Mesenteric fat pad (tissue), 1 donor: ENCODE data around the gene LGMN. TPM values are rescaled to one million over a fixed set of nuclear protein-coding genes. Genes with fewer than 3 reads are reported as not detected.
"Not testable (repeated sequence)": the region's sequence is repeated elsewhere in the genome, so short reads cannot be mapped to it uniquely, and the experiment has no call there.

ENCODE experiments used
- DNase-seq: peaks from one replicate; pipeline ENCODE4 v3.0.0-alpha.2; 2020; ENCODE audit warnings: low spot score
- total RNA-seq: library from RNA; stranded (reverse); fragmentation: NEBNext Ultra II Directional; extraction: Animal tissue kit (Norgen Biotek cat#: 25700); gene quantifications from one replicate; pipeline ENCODE4 v1.2.1, GENCODE V29; 2021
- donor health status: DM: yes; HTN: yes; CAD: no.

The LGMN gene
- total RNA-seq, 1 donor from 2014 or later = 150 TPM

- DNase-seq = no peak
These were observed 19.6 kb downstream of the LGMN start for GRCh38 chr14:92728759-92729364.

GRCh38 chr14:92726933-92727262 is 21.5 kb downstream of the LGMN start:
- DNase-seq = no peak

GRCh38 chr14:92726135-92726932 is 22.1 kb downstream of the LGMN start:
- DNase-seq = no peak

- no peak for DNase-seq
These were observed 23.7 kb downstream of the LGMN start for GRCh38 chr14:92724516-92725340.

- DNase-seq = no peak
These were observed 28.5 kb downstream of the LGMN start for GRCh38 chr14:92719890-92720323.

- no peak for DNase-seq
These were observed 29.0 kb downstream of the LGMN start for GRCh38 chr14:92719421-92719820.

GRCh38 chr14:92718664-92719063 is 29.8 kb downstream of the LGMN start:
- no peak for DNase-seq

- DNase-seq = no peak
These were observed 30.8 kb downstream of the LGMN start for GRCh38 chr14:92717571-92718042.

- no peak for DNase-seq
These were observed 32.3 kb downstream of the LGMN start for GRCh38 chr14:92716131-92716530.

- DNase-seq = not testable (repeated sequence)
These were observed 33.6 kb downstream of the LGMN start for GRCh38 chr14:92714739-92715307.

GRCh38 chr14:92712654-92713051 is 35.8 kb downstream of the LGMN start:
- DNase-seq = no peak

- no peak for DNase-seq
These were observed 36.3 kb downstream of the LGMN start for GRCh38 chr14:92711976-92712653.

GRCh38 chr14:92710001-92710341 is 38.5 kb downstream of the LGMN start:
- no peak for DNase-seq

GRCh38 chr14:92709340-92710000 is 39.0 kb downstream of the LGMN start:
- peak; percentile 45 for DNase-seq

GRCh38 chr14:92706386-92706785 is 42.0 kb downstream of the LGMN start:
- DNase-seq = no peak

GRCh38 chr14:92704821-92705220 is 43.6 kb downstream of the LGMN start:
- DNase-seq = no peak

- DNase-seq = no peak
These were observed 44.2 kb downstream of the LGMN start for GRCh38 chr14:92704036-92704804.

GRCh38 chr14:92703516-92703915 is 44.9 kb downstream of the LGMN start:
- no peak for DNase-seq

- no peak for DNase-seq
These were observed 45.9 kb downstream of the LGMN start for GRCh38 chr14:92702441-92702918.

- no peak for DNase-seq
These were observed 46.6 kb downstream of the LGMN start for GRCh38 chr14:92701826-92702225.
